GM03348 (cell line): Measurements from ENCODE around the gene NFKBIA.
A peak's percentile ranks its signal among the peaks of the same experiment; 100 is the strongest.
"Not testable (repeated sequence)": the region's sequence is repeated elsewhere in the genome, so short reads cannot be mapped to it uniquely, and the experiment has no call there.

Experiments
- DNase-seq: peaks from one replicate; pipeline ENCODE4 v3.0.0; 2012; ENCODE audit warnings: low spot score

The NFKBIA gene

DNA sequence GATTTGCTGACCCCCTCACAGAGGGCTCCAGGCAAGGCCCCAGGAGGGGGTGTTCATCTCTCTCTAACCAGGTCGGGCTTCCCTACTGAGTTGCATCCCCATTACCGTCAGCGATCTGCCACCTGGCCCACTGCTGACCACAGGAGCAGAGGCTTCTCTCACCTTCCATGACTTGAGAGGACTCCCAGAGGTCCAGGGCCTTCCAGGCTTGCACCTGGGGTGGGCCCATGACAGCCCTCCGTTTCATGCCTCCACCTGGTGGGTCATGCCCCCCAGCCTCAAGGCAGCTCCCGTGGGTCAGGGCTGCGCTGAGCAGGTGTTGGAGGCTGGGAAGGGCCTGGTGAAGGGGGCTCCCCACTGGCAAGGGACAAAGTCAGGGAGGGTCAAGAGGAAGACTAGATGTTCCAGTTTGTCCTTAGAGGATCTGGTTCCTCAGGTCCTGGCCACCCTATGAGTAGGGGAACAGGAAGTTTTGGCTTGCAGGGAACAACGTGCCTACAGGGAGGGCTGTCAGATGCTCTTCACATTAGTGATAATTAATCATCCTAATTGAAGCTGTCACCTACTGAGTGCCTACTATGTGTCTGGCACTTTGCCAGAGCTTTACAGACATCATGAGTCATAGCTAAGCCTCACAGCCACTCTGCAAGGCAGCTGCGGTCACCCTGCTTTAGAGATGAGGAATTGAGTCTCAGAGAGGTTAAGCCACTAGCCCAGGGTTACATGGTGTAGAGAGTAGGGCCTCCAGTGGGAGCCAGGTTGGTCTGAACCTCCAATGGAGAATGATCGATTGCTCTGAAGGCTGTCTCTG is 13.8 kb downstream of the NFKBIA start:
- no peak for DNase-seq

DNA sequence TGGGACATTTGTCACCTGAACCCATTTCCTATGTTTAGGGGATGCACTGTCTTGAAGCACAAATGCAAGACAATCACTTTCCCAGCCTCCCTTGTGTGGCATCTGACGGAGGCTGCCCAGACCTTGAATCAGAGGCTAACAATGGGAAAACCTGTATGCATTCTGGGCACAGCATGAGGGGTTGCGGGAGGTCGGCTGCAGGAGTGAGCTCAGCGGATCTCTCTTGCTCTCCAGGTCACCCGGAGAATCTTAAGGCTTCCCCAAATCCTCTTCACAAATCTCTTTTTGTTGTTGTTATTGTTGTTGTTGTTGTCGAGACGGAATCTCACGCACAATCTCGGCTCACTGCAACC is 15.3 kb downstream of the NFKBIA start:
- DNase-seq, result no peak

DNA sequence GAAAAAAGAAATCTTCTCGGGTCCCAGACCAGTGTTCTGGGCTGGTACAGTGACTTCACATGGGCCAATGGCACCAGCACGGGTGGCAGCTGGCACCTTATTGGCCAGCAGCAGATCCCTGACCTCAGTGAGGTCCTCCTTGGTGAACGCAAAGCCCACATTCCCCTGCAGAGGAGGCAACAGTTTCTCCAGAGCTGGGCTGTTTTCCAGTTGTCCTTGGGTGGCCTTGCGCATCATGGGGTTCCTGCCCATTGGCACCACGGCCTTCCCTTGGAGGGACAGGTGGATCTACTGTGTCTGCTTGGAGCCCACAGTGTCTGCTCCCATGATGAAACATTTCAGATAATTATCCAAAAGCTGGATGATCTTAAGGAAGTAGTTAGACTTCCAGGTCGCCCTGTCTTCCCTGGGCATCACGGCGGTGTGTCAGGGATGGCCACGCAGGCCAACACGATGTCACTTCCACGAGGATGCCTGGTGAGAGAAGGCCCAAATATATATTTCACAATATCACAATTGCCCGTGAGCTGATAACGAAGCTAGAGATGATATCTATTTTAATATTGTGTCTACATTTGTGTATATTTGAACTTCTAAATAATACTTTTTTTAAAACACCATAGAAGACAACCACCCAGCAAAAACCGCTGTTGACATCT is 15.8 kb downstream of the NFKBIA start:
- DNase-seq, result no peak

DNA sequence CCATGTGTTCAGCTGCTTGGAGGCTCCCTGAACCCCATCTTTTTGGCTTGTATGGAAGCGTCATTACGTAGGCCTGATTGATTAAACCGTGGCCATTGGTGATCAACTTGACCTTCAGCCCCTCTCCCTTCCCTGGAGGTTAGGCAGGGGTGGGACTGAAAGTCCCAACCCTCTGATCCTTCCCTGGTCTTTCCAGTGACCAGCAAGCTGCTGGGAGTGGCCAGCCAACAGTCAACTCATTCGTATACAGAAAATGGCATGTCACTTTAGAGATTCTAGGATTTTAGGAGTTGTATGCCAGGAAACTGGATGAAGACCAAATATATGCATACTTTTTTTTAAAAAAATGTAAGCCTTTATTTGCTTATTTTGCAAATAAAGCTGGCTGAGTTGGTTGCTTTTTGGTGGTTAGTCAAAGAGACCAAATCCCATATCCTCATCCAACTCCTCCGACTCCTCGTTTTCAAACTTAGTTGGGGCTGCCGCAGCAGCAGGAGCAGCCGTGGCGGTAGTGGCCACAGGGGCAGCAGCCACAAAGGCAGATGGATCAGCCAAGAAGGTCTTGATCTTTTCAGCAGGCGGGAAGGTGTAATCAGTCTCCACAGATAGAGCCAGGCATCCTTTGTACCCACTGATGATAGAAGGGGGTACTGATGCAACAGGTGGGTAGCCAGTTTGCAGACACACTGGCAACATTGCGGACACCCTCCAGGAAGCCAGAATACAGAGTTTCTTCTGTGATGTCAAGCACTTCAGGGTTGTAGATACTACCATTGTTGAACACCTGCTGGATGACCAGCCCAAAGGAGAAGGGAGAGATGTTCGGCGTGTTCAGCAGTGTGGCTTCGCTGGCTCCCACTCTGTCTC is 16.6 kb downstream of the NFKBIA start:
- no peak for DNase-seq

DNA sequence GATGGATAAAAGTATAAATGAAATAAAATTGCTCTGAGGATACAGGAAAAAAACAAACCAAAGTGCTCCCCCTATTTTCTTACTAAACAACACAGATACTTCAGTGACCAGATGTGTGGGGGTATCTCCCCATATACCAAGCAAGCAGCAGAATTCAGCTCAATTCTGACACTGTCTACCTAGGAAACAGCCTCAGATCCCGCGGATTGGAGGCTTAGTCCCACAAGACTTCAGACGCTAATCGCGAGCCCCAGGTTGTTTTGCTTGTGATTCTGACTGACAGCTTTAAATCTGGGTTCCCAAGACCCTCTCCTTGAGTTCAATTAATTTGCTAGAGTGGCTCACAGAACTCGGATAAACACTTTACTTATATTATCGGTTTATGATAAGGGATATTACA is 17.3 kb downstream of the NFKBIA start:
- no peak for DNase-seq

DNA sequence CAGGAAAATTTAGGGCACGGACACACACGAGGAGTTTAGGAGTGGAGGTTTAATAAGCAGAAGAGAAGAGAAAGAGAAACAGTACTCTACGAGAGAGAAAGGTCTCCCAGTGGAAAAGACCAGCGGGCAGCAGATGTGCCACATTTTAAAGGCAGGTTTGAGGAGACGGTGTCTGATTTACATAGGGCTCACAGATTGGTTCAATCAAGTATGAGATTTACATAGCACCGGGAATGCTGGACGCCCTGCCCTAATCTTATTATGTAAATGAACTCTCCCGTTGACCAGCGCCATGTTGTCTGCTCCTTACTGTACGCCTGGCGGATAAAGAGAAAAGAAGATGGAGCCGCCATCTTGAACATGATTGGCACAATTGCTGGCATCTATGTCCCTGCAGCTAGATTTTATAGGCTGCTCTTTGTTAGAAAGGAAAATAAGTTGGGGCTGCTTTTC is 17.9 kb downstream of the NFKBIA start:
- DNase-seq, result no peak

DNA sequence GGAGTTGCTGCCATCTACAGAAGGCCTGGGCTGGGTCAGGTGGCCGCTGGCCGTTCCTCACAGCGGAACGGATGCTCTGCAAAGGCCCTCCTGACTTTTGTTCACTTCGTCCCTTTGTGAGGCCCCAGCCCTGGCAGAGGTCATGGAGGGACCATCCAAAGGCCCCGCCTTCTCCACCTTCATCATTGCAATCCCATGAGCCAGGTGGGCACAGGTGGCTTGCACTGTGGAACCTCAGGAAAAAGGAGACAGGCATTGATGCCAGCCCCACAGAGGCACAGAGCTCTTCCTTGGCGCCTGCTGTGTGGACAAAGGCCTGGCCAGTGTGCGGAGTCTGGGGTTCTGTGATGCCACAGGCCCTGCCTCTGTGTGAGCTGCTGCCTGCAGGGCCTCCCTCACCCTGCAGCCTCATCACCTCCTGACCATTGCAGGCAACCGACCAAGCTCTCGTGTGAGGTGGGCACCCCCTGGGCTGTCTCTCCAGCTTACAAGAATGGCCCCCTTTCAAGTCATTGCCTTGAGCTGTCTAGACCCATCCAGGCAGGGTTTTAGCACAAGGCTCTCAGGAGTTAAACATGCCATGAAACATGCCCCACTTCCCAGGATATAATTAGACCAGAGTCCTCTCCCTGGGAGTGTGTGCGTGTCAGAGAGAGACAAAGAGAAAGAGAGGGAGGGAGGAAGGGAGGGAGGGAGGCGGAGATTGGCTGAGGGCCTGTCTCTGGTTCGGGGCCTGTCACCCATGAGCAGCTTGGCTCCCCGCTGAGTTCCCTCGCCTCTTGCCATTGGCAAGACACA is 19.3 kb downstream of the NFKBIA start:
- peak; percentile 88 for DNase-seq

DNA sequence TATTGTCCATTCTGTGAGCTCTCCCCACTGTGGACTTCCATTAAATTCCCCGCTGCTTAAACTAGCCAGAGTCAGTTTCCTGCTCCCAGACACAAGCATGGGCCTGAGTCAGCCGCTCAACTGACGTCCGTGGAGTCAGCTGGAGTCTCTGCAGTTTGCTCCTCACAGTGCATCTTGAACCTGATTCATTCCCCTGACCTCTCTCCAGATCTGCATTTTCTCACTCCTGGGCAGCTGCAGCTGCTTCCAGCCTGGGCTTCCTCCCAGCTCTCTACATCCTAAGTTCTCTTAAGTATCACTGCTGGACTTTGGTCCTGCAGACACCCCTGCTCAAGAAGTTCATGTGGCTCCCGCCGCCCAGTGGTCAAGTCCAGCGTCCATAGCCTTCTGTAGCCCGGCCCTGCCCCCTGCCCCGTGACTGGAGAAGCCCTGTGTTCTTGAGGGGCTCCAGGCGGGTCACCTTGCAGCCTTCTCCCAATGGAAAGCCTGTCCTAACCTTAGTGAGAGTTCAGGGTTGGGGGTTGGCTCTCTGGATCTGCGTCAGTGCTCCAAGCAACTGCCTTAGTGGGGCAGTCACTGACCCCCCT is 20.0 kb downstream of the NFKBIA start:
- peak; percentile 85 for DNase-seq

DNA sequence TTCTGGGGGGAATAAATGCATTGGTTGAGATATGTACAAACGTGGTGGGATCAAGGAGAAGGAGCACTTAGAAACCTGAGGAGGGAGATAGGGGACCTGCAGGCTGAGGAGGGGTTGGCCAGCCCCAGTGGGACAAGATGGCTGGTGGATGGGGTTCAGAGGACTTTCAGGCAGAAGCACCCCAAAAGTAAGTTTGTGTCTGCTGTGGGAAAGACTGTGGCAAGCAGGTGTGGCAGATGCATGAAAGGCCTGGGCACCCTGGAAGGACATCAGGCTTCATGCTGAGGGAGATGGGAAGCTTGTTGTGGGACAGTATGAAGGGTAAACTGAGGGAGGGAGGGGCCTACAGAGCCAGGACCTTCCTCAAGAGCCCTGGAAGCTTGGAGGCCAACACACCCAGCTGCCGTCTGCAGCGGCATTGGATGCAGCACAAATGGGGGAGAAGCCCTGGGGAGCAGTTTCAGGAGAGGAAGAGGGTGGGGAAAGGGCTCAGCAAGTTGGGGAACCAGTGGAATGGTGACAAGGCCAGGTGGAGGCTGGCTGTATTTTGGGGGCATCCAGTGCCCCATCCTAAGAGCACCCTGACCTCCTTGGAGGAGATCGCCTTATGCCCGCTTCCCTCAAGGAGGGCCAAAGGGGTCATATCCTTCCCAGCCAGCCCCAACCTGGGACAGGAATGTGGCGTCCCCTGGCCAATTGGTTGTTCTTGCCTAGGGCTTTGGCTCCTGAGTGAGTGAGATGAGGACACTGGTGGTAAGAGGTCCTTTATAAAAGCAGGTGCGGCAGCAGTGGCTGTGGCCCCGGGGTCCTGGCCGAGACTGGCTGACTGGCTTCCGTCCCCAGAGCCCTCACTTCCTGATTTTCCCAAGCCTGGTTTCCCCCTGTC is 20.7 kb downstream of the NFKBIA start:
- DNase-seq, result no peak

DNA sequence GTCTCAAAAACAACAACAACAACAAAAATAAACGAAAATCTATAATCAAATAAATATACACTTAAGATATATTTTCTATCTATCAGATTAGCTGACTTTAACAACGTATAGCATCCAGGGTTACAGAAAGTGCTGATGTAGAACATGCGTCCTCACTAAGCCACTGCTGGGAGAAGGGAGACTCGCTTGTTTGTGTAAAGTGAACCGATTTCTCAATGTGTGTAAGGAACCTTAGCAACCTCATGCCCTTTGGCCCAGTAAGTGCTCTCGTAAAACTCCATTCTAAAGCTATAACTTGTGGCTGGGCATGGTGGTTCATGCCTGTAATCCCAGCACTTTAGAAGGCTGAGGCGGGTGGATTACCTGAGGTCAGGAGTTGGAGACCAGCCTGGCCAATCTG is 23.8 kb downstream of the NFKBIA start:
- no peak for DNase-seq

DNA sequence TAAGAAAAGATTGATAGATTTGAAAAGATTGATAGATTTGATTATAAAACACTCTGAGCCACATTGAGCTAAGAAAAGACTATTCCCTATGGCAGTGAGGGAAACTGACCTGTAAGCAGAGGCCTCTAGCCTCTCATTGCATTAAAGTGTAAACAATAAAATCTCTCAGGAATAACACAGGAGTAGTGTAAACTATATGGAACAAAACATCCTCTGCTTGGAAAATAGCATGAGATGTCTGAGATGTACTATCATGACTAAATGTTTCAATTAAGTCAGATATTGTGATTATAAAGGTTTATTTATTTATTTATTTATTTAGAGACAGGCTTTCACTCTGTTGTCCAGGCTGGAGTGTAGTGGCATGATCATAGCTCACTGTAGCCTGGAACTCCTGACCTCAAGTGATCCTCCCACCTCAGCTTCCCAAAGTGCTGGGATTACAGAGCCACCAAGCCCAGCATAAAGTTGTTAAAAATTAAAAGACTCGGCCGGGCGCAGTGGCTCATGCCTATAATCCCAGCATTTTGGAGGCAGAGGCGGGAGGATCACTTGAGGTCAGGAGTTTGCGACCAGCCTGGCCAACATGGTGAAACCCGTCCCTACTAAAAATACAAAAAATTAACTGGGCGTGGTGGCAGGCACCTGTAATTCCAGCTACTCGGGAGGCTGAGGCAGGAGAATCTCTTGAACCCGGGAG is 25.2 kb downstream of the NFKBIA start:
- not testable (repeated sequence) for DNase-seq

DNA sequence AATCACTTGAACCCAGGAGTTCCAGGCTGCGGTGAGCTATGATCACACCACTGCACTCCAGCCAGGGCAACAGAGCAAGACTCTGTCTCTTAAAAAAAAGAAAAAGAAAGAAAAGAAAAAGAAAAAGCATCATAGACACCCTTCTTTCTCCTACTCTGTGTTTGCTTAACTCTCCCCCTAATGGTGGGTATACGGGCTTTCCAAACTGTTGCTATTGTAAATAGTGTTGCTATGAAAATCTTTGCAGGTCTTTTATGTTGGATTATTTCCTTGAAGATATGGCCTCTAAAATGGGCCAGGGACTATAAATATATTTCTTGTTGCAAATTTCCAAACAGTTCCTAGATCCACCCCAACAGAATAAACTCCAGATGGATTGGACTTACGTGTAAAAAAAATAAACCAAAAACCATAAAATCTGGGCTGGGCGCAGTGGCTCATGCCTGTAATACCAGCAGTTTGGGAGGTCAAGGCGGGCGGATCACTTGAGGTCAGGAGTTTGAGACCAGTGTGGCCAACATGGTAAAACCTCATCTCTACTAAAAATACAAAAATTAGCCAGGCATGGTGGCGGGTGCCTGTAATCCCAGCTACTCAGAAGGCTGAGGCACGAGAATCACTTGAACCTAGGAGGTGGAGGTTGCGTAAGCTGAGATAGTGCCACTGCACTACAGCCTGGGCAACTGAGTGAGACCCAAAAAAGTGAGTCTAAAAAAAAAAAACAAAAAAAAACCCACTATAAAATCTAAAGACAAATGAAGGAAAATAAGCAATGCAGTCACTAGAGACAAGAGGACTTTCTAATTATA is 25.9 kb downstream of the NFKBIA start:
- no peak for DNase-seq

DNA sequence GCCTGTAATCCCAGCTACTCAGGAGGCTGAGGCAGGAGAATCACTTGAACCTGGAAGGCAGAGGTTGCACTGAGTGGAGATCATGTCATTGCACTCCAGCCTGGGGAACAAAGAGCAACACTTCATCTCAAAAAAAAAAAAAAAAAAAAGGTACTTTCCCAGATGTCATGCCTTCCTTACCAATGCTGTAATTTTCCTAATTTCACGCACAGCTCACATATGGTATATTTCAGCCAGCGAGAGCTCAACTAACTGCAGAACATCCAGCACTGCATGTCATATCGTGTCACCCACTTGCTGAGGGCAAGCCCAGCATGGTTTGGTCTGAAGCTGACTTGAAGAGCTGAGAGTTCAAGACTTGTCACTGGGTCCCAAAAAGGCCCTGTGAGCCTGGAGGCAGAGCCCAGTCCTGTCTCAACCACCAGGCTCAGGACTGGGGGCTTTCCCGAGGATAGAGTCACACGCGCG is 29.0 kb downstream of the NFKBIA start:
- DNase-seq, result no peak

DNA sequence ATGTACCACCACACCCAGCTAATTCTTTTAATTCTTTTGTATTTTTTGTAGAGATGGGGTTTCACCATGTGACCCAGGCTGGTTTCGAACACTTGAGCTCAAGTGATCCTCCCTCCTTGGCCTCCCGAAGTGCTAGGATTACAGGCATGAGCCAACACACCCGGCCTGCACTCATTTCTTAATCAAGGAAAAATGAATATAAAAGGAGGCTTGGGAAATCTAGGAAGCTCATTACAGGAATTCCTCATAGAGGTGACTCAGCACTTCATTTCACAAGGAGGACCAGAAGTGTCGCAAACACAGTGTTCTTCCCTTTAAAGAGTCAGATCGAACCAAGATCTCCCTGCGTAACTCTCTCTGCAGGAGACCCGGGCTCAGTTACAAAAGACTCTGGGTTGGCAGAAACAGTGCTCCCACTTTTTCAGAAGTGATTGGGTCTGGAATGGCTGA is 30.3 kb downstream of the NFKBIA start:
- peak; percentile 89 for DNase-seq

DNA sequence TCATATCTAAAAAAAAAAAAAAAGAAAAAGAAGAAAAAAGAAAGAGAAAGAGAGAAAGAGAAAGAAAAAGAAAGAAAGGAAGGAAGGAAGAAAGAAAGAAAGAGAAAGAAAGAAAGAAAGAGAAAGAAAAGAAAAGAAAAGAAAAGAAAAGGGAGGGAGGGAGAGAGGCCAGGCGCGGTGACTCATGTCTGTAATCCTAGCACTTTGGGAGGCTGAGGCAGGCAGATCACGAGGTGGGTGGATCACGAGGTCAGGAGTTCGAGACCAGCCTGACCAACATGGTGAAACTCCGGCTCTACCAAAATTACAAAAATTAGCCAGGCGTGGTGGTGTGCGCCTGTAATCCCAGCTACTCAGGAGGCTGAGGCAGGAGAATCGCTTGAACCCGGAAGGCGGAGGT is 31.3 kb downstream of the NFKBIA start:
- DNase-seq, result not testable (repeated sequence)

DNA sequence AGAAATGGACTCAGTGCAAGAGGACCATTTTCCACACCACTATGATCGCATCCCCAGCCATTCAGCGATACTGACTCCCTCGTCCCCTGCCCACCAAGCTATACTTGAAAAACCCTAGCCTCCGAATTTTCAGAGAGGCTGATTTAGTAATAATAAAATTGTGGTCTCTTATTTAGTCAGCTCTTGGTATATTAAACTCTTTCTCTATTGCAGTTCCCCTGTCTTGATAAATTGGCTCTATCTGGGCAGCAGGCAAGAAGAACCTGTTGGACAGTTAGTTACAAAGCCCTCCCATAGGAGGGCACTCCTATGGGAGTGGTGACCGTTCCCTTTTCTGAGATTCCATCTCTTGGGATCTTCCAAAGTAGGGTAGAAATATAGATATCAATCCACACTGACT is 33.6 kb downstream of the NFKBIA start:
- no peak for DNase-seq

DNA sequence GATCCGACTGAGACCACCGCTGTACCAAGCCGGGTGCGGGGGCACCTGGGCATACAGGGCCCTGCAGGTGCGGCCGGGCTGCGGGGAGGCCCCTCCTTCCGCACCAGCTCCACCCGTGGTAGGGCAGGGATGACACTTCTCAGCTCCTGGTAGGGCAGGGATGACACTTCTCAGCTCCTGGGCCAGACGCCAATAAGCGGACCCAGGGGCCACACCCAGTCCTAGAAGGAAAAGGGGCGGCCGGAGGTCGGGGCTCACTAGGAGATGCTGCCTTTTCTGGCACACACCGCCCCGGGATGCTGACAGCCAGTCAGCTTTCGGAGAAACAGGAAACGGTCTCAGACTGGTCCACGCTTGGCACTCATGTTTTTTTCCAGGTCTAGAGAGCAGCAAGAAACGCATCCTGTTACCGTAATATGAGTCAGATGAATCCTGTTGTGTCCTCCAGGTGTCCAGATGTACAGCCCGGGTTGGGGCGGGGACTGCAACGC is 34.8 kb downstream of the NFKBIA start:
- no peak for DNase-seq

DNA sequence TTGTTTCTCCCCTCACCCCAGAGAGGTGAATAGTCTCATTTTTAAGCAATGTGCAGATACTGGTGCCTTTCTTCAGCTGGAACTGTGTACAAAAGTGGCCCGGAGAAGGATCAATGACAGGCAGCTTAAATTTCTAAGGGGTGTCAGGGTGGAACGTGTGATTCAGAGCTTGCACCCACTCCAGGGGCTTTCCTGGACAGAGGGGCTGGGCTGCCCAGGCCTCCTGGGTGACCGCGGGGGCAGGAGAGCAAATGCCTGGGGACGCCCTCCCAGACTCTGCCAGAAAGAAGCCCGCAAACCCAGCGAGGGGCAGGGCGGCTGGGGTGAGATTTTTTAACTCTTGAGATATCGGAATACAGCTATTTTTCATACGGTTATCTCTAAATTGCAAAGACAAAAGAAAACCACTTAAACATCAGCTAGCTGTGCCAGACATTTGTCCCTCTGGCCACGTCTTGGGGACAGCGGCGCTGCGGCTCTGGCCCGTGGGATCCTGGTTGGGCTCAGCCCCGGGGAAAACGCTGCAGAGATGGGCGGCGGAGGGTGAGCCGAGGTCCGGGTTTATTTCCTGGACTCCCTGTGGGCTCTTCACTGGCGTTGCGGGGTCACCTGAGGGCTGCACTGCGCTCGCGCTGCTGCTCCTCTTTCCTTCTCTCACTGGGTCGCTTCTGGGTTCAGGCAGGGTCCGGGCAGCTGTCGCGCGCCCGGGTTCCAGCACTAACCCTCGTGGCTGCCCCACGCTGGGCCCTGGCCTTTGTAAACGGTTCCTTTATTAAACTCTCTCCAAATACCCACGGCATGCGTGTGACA is 35.8 kb downstream of the NFKBIA start:
- no peak for DNase-seq
